ENCODE data around the gene RERE.

DNA sequence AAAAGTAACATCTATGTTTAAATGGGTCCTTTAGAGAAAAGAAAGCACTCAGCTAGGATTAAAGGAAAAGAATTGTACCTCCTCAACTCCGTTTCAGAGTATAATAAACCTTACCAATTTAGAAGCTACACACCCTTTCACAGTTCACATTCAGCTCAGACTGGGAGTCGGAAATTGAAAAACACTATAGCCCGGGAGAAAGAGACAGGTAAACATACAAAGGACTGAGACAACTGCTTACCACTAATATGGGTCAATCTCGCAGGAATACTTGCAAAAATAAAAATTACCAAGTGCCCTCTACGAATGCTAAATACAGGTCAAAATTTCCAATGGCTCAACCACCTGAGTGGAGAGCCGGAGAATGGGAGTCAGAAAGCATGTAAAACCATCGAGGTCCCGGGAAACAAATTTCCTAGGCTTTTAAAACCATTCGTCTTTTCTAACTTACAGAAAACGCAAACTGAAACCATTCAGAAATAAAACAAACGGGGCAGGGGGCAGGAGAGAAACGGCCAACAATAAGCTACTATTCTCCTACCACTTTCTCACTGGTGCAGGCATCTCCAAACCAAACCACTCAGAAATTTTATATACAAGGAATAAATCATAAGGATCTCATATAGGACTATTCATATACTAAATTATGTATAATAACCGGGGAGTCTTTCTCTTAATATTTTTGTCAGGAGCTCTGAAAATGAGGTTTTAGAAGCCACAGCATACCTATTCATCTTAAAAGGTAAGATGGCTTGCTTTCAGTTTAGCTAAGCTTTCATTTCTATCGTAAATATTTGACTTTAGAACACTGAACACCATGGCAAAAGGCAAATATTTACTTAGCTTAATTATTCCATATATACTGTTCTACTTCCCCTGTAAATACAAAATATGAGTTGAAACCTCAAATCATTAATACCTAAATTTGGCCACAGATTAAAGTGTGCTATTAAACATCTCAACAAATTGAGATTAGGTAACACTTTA is 136.5 kb downstream of the RERE start:
- TF ChIP-seq, protein P1, sequence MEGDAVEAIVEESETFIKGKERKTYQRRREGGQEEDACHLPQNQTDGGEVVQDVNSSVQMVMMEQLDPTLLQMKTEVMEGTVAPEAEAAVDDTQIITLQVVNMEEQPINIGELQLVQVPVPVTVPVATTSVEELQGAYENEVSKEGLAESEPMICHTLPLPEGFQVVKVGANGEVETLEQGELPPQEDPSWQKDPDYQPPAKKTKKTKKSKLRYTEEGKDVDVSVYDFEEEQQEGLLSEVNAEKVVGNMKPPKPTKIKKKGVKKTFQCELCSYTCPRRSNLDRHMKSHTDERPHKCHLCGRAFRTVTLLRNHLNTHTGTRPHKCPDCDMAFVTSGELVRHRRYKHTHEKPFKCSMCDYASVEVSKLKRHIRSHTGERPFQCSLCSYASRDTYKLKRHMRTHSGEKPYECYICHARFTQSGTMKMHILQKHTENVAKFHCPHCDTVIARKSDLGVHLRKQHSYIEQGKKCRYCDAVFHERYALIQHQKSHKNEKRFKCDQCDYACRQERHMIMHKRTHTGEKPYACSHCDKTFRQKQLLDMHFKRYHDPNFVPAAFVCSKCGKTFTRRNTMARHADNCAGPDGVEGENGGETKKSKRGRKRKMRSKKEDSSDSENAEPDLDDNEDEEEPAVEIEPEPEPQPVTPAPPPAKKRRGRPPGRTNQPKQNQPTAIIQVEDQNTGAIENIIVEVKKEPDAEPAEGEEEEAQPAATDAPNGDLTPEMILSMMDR (IDR thresholded peaks at IDR 0.05), result no peak
- no peak for TF ChIP-seq POLR2A (IDR thresholded peaks at IDR 0.05)
